Activated CD4-positive, alpha-beta T cell treated with anti-CD3 and anti-CD28 coated beads, Interleukin-2, amount 10 ng/mL, durations not matched to agents 24 days and 14 days (primary cell): Measurements from ENCODE around the gene CDK9. TPM values are rescaled to one million over a fixed set of nuclear protein-coding genes. Genes with fewer than 3 reads are reported as not detected.

Experiments used
- total RNA-seq: library from RNA; stranded (reverse); gene quantifications from 2 replicates; pipeline ENCODE4 v1.2.3, GENCODE V29; 2022

The CDK9 gene
- total RNA-seq, 1 donor from 2014 or later = 96.4 TPM

Other genes with a start within 250 kb of the CDK9 start
- 26.5 and 31.1 TPM in 2 replicates for gene STXBP1, start 173.8 kb upstream of the CDK9 start, total RNA-seq
- gene CFAP157, start 79.0 kb upstream of the CDK9 start, total RNA-seq = not detected in 2 replicates
- gene PTRH1, start 70.4 kb upstream of the CDK9 start, total RNA-seq = 22.8 TPM in 2 replicates
- not detected in 2 replicates for gene TTC16, start 70.0 kb upstream of the CDK9 start, total RNA-seq
- 20.4 and 21.4 TPM in 2 replicates for gene TOR2A, start 50.7 kb upstream of the CDK9 start, total RNA-seq
- 22.2 and 23.3 TPM in 2 replicates for gene SH2D3C, start 7.4 kb upstream of the CDK9 start, total RNA-seq
- 126 and 128 TPM in 2 replicates for gene FPGS, start 16.8 kb downstream of the CDK9 start, total RNA-seq
- gene ENG, start 68.6 kb downstream of the CDK9 start, total RNA-seq = 29.9 and 32.4 TPM in 2 replicates
- gene AK1, start 91.6 kb downstream of the CDK9 start, total RNA-seq = 18.0 and 19.9 TPM in 2 replicates
- gene ST6GALNAC6, start 113.6 kb downstream of the CDK9 start, total RNA-seq = 53.3 and 61.2 TPM in 2 replicates
- 28.0 and 28.3 TPM in 2 replicates for gene ST6GALNAC4, start 131.0 kb downstream of the CDK9 start, total RNA-seq
- 0.89 and 0.90 TPM in 2 replicates for gene PIP5KL1, start 144.7 kb downstream of the CDK9 start, total RNA-seq
- 62.7 and 65.1 TPM in 2 replicates for gene DPM2, start 151.8 kb downstream of the CDK9 start, total RNA-seq
- gene EEIG1, start 195.0 kb downstream of the CDK9 start, total RNA-seq = 56.1 and 64.4 TPM in 2 replicates